Prostate gland (tissue), 2 donors: Measurements from ENCODE around the gene EPHB6.

ENCODE experiments used
- POLR2A ChIP-seq: fragments of 450-650 bp; IDR thresholded peaks from one replicate; pipeline ENCODE4 v1.6.1; 2016; ENCODE audit warnings: antibody characterized with exemption, mild to moderate bottlenecking
- TF ChIP-seq, protein P1 (sequence below), 4 experiments: fragments of 200-600 bp in 2 of 4; fragments of 450-650 bp in 2 of 4; sonication (generic) in 2 of 4; IDR thresholded peaks; 1 replicate in 3 of 4; 2 replicates in 1 of 4; pipeline ENCODE4 v1.5.1; 2016 to 2019; ENCODE audit warnings: antibody characterized with exemption in 4 of 4, mild to moderate bottlenecking in 2 of 4, moderate library complexity in 2 of 4

DNA sequence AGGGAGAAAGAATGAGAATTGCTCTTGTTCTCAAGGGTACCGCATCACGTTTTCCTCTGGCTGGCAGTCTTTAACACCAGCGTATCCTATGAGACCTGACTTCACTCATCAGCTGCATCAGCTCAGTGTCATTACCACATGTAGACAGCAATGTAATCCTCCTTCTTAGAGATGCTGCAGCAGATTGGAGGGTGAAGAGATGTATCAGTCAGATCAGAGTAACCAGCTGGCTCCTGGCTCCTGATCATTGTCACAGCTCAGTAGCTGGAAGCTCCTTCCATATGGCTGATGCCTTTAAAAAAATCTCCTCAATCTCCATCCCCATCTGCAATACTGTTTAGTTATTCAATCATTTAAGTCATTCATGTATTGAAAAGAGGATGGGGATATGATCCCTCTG, 39.7 kb upstream of the EPHB6 start:
- TF ChIP-seq, protein P1, sequence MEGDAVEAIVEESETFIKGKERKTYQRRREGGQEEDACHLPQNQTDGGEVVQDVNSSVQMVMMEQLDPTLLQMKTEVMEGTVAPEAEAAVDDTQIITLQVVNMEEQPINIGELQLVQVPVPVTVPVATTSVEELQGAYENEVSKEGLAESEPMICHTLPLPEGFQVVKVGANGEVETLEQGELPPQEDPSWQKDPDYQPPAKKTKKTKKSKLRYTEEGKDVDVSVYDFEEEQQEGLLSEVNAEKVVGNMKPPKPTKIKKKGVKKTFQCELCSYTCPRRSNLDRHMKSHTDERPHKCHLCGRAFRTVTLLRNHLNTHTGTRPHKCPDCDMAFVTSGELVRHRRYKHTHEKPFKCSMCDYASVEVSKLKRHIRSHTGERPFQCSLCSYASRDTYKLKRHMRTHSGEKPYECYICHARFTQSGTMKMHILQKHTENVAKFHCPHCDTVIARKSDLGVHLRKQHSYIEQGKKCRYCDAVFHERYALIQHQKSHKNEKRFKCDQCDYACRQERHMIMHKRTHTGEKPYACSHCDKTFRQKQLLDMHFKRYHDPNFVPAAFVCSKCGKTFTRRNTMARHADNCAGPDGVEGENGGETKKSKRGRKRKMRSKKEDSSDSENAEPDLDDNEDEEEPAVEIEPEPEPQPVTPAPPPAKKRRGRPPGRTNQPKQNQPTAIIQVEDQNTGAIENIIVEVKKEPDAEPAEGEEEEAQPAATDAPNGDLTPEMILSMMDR (IDR thresholded peaks at IDR 0.05): no peak
- no peak for TF ChIP-seq POLR2A
